NCI-H1048 (cell line): ENCODE results near the gene RCSD1.

Experiments used
- DNase-seq: peaks from one replicate; lab custom pipeline; 2025; lab: John Stamatoyannopoulos, UW

Gene RCSD1

DNA sequence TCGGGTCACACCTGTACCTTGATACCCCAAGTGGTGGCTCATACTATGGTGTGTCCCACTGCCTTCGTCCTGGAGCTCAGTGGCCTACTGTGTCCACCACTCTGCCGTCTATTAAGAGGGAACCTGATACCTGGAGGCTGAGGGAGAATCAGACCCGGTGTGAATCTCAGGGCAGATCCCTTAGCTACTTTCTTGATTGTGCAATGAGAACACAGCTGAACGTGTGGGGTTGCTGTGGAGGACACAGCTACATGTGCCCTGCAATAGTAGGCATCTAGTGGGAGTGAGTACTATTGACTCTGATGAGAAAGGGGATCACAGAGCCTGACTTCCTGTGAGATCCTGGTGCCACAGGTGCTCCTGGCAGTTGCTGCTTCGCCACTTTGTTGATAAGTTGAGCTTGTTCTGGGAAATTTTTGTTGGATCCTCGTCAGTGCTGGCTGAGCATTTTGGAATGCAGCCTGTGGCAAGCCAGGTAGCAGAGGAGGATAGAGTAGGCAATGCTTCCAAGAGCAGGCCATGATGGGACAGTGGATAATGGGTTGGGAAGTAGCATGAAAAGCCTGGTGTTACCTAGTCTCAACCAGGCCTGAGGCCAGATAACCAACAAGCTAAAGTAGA is 63.5 kb downstream of the RCSD1 start:
- DNase-seq: no peak

DNA sequence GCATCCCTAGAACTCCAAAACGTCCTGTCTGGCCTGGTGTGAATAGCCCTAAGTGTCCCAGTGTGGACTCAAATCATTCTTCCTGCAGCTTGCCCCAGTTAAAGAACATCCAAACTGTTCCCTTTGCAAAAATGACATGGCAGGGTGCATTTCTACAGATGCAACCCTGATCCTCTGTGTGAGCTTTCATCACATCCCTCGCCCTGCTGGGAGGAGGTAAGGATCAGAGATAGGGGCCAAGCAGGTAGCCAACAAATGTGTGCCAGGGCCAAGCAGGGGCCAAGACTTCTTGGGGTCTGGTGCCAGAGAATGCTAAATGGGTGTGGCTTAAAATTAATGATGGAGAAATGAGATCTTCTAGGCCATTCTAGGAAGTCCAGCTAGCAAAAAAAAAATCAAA is 64.7 kb downstream of the RCSD1 start:
- DNase-seq: no peak

DNA sequence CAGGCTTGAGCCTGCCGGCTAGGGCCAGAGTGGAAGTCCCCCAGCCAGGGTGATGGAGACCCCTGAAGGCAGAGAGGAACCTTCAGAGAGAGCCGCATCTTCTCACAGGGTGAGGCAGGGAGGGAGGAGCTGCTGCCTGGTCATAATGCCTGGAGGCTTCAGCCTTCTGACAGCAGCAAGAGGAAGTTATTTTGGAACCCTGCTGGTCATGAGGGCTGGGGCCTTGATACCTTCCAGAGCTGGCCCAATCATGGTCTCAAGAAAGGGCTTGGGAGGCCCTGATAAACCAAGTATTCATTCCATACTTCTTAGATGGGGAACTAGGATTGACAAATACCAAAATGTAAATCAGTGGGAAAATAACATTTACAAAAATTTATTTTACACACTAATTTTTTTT is 65.1 kb downstream of the RCSD1 start:
- DNase-seq: no peak

DNA sequence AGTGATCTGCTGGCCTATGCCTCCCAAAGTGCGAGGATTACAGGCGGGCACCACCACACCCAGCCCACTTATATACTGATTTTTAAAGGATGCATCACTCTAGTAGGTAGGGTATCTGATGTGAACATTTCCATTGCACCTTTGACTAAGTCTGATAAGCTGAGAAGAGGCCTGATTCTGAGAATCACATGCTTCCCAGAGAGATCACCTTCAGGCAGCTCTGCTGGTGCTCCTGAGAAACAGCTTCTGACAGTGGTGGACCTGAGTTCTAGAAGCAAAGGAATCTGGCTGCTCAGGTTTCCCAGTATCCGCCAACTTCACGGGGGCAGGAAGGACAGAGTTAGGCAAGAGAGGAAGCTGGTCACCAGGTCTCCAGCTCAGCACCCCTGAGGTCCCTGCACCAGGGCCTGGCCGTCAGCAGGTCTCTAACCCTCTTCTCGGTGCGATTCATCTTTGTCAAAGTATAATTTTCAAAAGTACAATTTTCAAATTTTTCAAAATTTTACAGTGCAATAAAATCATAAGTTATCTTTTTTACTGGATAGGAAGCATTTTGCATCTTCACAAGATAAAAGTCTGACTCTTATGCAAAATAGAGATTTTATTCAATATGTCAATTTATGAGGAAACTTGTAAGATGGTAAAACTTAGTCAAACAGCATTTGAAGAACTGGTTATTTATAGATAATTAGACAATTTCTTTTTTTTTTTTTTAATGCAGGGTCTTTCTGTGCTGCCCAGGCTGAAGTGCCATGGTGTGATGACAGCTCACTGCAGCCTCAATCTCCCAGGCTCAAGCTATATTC is 65.9 kb downstream of the RCSD1 start:
- no peak for DNase-seq

DNA sequence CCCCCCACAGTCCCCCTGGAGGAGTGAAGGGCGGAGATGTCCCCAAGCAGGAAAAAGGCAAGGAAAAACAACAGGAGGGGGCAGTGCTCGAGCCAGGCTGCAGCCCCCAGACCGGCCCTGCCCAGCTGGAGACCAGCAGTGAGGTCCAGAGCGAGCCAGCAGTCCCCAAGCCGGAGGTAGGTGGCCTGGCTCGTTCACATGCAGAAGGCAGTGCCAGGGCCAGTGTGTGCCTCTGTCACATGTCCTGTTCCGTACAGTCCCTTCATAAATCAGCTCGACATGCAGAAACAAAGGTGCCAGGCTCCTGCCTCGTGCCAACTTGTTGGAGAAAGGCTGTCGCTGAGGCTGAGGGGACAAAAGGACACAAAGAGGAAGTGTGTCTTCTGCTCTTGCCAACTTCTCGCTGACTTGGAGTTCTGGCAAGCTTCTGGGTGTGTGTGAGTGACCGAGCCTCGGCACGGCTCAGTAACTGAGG is 67.7 kb downstream of the RCSD1 start:
- no peak for DNase-seq

DNA sequence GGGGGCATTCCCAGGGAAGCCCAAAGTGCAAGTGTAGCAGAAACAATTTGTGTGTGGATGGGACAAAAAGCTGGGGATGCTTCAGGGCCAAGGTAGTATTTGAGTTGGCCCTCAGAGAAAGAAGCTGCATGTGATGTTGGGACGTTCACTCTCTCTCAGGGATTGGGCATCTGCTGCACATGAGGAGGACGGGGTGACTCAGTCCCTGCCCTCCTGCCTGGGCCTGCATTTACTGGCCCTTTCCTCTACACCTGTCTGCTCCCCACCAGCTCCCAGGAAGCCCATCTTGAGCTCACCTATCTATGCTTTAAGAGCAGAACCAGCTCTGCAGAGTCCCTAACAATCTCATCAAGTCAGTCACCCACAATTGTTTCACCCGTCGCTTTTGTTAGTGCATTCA is 68.3 kb downstream of the RCSD1 start:
- DNase-seq: no peak

DNA sequence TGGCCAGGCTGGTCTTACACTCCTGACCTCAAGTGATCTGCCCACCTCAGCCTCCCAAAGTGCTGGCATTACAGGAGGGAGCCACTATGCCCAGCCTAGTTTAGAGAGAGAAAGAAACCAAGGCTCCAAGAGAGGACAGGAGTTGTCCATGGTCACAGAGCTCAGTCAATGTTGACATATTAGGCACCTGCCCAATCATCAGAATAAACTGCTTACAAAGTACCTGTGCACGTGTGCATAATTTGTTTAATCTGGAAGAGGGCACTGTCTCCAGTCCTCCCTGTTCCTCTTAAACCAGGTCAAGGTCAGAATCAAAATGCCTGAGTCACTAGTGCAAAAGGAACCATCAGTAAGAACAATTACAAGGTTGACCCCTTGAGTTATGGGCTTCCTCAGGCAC is 71.5 kb downstream of the RCSD1 start:
- no peak for DNase-seq

DNA sequence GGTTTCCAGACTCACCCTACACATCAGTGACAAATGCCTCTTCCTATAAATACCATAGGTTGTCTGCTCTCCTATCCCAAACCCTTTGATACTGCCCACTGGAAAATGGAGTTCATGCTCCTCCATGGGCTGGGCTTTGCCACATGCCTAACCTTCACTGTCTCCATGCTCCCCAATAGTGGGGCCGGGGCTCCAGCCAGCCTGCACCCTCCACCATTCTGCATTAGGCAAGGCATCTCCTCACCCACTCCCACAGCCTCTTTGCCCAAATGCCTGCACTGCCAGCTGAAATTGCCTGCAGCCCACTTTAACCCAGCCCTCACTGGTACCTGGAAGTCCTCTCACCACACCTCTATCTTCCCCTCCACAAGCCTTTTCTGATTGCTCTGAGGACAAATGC is 73.5 kb downstream of the RCSD1 start:
- no peak for DNase-seq

DNA sequence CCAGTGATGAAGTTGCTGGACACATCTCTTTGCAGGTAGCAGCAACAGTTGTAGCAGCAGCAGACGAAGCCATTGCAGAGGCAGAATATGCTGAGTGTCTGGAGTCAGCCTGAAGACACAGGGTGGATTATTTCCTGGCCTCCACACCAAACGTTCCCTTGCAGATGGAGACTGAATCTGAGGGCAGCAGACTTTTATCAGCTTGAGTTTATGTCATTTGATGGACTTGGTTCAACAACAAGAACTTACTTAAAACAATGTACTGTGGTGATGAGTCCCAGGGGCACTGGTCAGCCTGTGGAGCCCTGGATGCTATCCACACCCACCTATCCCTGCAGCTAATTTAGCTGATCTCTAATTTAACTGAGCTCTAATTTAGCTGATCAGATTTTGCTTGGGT is 74.7 kb downstream of the RCSD1 start:
- no peak for DNase-seq

DNA sequence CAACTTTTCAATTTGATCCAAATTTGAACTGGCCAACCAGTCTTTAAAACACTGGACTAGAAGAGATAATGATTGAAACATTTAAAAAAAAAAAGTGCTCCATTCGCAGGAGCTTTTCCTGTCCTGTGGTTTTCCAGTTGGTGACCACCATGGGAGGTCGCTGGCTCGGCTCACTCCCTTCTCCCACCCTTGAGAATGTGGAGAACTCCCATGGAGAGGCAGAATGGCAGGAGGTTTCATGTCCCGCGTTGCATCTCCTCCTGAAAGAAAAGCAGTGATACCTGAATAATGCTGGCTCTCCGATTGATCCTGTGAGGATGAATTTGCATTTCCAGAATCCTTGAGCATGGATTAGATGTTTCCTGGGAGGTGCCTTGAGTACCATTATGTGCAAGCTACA is 75.2 kb downstream of the RCSD1 start:
- DNase-seq: no peak

DNA sequence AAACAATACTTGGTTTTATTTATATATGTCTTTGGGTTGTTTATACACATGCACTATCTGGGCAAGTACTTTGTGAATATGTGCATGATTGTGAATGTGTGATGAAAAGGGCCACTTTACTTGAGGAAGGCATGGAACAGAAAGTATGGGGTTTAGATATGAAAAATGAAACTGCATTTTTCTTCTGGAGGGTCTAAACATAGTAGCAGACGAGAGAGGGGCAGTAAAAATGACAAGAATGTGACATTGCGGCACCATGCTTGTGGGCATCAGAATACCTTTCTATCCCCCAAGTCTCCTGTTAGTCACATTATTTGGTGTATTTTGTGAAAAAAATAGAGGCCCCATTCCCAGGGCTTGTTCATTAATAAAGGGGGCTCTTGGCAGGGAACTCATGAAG is 76.3 kb downstream of the RCSD1 start:
- no peak for DNase-seq

DNA sequence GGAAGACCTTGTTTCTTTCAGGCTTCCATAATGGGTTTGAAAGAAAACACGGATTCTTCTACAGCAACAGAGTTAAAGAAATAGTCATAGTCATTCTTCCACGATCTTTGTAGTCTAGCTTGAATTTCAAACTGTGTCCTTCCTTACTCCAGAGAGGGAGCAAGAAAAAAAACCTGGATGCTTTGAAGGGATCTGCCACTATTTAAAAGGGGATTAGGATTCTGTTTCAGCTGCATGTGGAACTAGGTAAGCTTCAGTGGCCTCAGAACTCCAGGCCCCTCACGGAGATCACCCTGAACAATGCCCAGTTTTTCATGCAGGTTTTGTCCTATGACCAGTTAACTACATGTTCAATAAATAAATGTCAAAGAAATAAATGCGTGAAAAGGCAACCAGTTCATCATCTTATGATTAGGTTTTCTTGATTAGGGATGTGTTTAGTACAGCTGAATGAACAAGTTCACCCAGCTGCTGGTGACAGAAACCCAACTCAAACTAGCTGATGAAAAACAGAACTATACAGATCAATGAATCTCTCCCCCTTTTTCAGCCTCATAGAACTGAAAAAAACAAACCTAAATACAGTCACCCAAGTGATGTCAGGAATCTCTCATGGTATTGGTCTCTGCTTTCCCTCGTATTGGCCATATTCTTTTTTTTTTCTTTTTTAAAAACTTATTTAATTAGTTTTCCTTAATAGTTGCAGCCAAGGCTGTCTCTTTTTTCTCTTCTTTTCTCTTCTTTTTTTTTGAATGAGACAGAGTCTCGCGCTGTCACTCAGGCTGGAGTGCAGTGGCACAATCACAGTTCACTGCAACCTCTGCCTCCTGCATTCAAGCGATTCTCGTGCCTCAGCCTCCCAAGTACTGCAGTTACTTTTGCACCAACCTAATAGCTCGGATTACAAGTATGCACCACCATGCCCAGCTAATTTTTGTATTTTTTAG is 77.2 kb downstream of the RCSD1 start:
- DNase-seq: no peak

DNA sequence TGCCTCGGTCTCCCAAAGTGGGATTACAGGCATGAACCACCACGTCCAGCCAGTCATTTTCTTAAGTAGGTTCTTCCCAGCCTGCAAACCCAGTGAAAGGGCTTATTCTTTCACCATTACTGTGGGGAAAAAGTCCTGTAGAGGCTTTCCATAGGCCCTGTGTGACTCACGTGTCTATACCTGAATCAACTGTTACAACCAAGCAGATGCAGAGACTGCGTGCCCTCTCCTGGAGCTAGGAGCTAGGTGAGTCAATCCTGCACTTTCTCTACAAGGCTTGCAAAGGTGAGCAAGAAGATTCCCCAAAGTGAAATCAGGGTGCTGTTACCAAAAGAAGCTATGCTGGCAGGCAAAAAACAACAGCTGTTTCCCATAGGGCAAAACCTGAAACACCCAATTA is 77.9 kb downstream of the RCSD1 start:
- no peak for DNase-seq

DNA sequence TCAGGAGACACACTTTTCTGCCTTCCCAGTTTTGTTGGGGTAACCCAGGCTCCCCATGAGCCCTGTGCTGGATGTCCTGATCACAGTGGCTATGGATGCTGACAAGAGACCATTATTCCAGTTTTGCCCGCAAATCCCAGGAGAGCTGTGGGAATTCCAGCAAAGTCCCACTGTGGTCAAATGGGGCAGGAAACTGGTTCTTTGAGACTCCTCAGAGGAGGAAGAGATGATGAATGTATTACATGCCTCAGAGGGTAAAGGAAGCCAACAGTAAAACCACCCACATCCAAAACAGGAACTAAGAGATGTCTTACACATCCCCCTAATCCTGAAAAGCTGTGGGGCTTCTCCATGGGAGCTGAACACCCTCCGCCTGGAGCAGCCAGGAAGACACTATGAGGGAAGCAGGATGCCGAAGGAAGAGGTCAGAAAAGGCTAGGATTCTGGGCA is 78.9 kb downstream of the RCSD1 start:
- DNase-seq: no peak

DNA sequence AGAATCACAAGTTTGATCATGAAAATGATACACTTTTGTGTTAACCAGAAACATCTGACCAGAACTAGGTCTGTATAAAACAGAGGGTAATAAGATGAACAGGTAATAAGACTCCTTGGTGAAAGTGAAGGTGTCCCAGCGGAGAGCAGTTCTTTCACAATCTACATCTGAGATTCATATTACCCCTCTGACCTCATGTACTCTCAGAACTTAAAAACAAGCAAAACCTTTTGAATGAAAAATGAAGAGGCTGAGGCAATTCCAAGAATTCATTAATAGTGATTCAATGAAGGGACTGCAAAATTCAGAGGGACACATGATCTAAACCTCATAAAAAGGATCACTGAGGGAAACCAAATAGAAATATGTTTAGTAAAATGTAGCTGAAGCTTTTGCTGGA is 80.8 kb downstream of the RCSD1 start:
- no peak for DNase-seq

DNA sequence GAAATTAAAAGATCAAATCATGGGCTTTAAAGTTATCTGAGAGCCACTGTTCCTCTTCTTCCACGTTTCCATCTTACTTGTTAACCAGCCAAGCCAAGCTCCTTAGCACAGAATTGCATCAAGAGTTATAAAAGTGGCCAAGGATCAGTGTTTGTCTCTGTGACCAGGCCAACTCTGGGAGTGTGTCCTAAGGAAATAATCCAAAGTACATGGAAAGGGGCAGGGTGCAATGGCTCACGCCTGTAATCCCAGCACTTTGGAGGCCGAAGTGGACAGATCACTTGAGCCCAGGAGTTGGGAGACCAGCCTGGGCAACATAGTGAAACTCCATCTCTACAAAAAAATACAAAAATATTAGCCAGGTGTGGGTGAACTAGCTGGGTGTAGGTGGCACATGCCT is 81.8 kb downstream of the RCSD1 start:
- DNase-seq: no peak

DNA sequence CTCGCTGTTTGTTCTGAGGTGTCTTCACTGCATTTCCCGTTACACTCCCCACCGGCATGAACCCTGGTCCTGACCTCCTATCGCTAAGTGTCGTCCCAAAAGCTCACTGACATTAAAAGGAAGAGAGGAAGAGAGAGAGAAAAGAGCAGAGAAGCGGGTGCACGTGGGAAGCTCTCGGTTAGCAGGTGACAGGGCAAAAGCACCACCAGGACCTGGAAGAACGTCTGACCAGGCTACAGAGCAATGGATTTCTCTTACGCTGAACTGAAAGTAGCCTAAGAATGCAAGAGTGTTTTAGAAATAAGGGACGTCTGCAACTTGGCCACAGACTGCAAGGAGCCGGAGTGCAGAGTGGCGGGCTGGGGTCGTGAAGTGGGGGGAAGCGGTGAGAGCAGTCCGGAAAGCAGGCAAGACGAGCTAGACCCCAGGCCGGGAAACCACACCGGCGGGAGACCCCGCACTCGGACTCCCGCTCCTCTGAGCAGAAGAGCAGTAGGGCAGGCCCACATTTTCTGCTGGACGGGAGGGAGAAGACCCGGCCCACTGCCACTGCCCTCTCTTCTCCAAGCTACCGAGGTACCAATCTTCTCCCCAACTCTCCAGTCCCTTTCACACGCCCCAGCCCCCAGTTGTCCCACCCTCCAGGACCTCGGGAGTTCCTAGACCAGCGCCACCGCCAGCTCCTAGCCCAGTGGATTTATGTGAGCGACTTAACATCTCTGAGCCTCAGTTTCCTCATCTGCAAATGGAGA is 83.5 kb downstream of the RCSD1 start:
- DNase-seq: no peak

DNA sequence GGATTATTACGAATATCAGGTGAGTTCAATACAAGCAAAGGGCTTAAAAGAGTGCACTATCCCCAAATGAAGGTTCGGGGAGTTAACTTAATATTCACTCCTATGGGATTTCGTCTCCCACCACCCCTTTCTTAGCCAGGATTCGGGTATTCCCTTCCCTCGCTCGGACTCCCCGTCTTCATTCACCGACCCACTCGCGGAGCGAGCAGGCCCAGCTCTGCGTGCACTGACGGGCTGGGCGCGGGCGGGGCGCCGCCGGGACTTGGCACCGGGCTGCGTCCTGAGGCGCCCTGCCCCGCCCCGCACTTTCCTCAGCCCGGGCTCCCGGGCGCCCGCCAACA is 84.0 kb downstream of the RCSD1 start:
- no peak for DNase-seq

DNA sequence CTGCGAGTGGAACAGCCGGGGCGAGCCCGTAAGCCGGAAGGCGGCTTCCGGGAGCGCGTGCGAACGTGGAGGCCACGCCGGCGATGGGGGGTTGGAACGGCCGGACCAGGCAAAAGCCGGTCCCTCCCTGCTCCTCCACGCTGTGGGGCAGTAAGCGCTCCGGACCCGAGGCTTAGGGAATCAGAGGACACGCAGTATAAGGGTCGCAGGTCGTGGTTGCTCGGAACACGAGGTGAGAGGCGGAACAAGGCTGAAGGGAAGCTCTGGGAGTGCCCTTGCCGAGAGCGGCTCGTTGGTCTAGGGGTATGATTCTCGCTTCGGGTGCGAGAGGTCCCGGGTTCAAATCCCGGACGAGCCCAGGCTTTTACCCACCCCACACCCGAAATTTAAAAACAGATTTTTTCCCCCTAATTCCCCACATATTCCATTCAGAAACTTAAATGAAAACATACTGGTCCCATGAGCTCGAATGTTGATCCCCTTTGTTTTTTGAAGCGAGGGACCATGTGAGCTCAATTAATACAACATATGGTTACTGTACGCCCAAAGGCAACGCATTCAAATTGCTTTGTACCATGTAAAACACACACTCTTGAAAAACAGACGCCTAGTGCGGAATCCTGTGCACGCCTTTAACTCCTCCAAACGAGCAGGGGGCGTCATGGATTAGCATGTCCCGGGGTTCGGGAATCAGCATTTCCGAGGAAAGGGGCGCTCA is 84.6 kb downstream of the RCSD1 start:
- DNase-seq: peak; percentile 68

DNA sequence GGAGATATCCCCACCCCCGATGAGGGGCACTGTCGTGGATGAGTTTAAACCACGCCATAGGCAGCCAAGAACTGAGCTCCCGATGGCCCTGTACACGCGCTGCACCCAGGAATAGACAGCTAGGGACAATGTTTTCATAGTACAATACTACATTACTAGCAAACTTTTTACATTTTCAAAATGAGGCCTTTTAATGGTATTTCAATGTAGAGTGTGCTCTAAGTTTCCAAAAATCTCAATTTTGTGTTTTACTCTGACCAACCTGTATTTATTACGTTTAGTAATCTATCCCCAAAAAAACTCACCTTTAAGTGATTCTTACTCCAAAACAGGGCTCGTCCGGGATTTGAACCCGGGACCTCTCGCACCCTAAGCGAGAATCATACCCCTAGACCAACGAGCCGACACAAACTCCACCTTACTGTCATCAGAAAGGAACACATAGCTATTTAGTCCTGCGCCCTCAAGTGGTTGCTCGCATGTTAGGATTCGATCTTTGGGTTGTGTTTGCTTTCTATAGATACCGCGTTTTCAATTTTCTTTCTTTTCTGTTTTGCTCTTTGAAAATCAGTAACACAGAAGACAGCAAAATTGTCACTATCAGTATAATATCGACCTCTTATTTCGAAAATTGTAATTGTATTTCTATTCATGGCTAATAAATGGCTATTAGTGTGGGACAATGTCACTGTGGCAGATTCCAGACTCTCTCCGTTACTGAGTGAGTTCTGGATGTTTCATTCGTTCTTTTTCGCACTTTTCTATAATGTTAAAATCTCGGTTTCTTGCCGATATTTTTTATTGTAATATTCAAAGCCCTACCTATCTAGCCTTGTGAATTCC is 85.3 kb downstream of the RCSD1 start:
- DNase-seq: peak; percentile 78

DNA sequence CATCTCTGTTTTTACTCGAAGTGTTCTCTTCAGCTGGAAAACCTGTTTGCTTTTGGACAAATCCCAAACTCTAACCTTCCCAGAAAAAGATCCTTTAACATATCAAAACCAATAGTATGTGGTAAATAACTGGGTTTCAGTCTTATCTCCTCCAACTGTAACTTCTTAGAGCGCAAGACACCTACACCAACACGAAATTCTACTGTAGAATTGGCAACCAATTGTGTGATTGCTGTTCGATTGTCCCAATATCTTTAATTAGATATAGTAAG is 85.9 kb downstream of the RCSD1 start:
- DNase-seq: no peak
